CD14-positive monocyte (primary cell): ENCODE data around the gene LARP1B. TPM values are rescaled to one million over a fixed set of nuclear protein-coding genes. Genes with fewer than 3 reads are reported as not detected.
A peak's percentile ranks its signal among the peaks of the same experiment; 100 is the strongest.

Experiments
- DNase-seq, 3 donors: peaks; one replicate each; pipeline ENCODE4 v3.0.0-alpha.2; 2011 to 2022
- H2AFZ ChIP-seq: 2 replicates; pipeline ENCODE4 v1.6.0; 2012; ENCODE audit warnings: mild to moderate bottlenecking, low read depth, low read length, inconsistent platforms; ENCODE audit not compliant: insufficient read depth, poor library complexity, severe bottlenecking
- H3K27ac ChIP-seq, 2 donors: 1 replicate in 1 of 2; 2 replicates in 1 of 2; pipeline ENCODE4 v1.5.1; 2012 to 2013; ENCODE audit warnings: low read length in 2 of 2, control low read depth in 1 of 2, inconsistent platforms in 1 of 2, low read depth in 1 of 2, mild to moderate bottlenecking in 1 of 2
- H3K27me3 ChIP-seq, 2 donors: one replicate each; pipeline versions ENCODE4 v1.6.0 to v1.6.1; 2011 to 2013; ENCODE audit warnings: low read length in 2 of 2; ENCODE audit not compliant: control insufficient read depth in 2 of 2, insufficient read depth in 2 of 2
- H3K36me3 ChIP-seq, 2 donors: replicated peaks in 1 of 2; 1 replicate in 1 of 2; 2 replicates in 1 of 2; pipeline versions ENCODE4 v1.5.1 to v1.6.1; 2012 to 2013; ENCODE audit warnings: low read length in 2 of 2, control low read depth in 1 of 2, inconsistent platforms in 1 of 2, mild to moderate bottlenecking in 1 of 2; ENCODE audit not compliant: insufficient read depth in 2 of 2, control insufficient read depth in 1 of 2
- H3K4me1 ChIP-seq, 2 donors: 1 replicate in 1 of 2; 2 replicates in 1 of 2; pipeline versions ENCODE4 v1.5.1 to v1.6.1; 2012 to 2013; ENCODE audit warnings: low read length in 2 of 2, control low read depth in 1 of 2, inconsistent platforms in 1 of 2, mild to moderate bottlenecking in 1 of 2, moderate library complexity in 1 of 2; ENCODE audit not compliant: insufficient read depth in 2 of 2, control insufficient read depth in 1 of 2
- H3K4me2 ChIP-seq: replicated peaks from 2 replicates; pipeline ENCODE3; 2012; ENCODE audit warnings: low read length, moderate library complexity, mild to moderate bottlenecking; ENCODE audit not compliant: poor library complexity, severe bottlenecking; ENCODE audit errors: extremely low read depth
- H3K4me3 ChIP-seq, 3 experiments: fragments of 200-600 bp in 1 of 3; sonication (generic) in 1 of 3; replicated peaks in 1 of 3; 1 replicate in 2 of 3; 2 replicates in 1 of 3; pipeline ENCODE4 v1.5.1; 2011 to 2013; ENCODE audit warnings: low read length in 3 of 3, mild to moderate bottlenecking in 3 of 3, control low read depth in 2 of 3, low read depth in 2 of 3, inconsistent platforms in 1 of 3, moderate library complexity in 1 of 3
- H3K79me2 ChIP-seq: 2 replicates; pipeline ENCODE4 v1.6.0; 2012; ENCODE audit warnings: mild to moderate bottlenecking, control low read depth, inconsistent platforms, low read length, moderate library complexity; ENCODE audit not compliant: insufficient read depth
- H3K9ac ChIP-seq: 2 replicates; pipeline ENCODE4 v1.6.0; 2017; ENCODE audit warnings: low read length, mild to moderate bottlenecking; ENCODE audit not compliant: insufficient read depth, poor library complexity, severe bottlenecking
- H3K9me3 ChIP-seq, 2 donors: replicated peaks in 1 of 2; 1 replicate in 1 of 2; 2 replicates in 1 of 2; pipeline versions ENCODE4 v1.5.1 to v1.6.1; 2012 to 2013; ENCODE audit warnings: low read length in 2 of 2, control low read depth in 1 of 2; ENCODE audit not compliant: control insufficient read depth in 1 of 2, insufficient read depth in 1 of 2
- H4K20me1 ChIP-seq: 2 replicates; pipeline ENCODE4 v1.6.0; 2012; ENCODE audit warnings: mild to moderate bottlenecking, low read length, control low read depth, moderate library complexity; ENCODE audit not compliant: insufficient read depth
- H3K27ac Mint-ChIP-seq, 7 donors: one replicate each; pipeline ENCODE4 v1.8.0; 2020; ENCODE audit warnings: mild to moderate bottlenecking in 7 of 7, mixed read lengths in 7 of 7, moderate library complexity in 6 of 7, inconsistent platforms in 2 of 7
- H3K27me3 Mint-ChIP-seq, 3 donors: one replicate each; pipeline ENCODE4 v1.8.0; 2021 to 2022; ENCODE audit warnings: low read depth in 3 of 3, mild to moderate bottlenecking in 3 of 3, mixed read lengths in 3 of 3, moderate library complexity in 3 of 3, inconsistent platforms in 1 of 3
- H3K36me3 Mint-ChIP-seq, 2 donors: one replicate each; pipeline ENCODE4 v1.8.0; 2020; ENCODE audit warnings: mixed read lengths in 2 of 2, inconsistent platforms in 1 of 2, mild to moderate bottlenecking in 1 of 2
- H3K4me1 Mint-ChIP-seq: one replicate; pipeline ENCODE4 v1.8.0; 2020; ENCODE audit warnings: mild to moderate bottlenecking, mixed read lengths
- H3K4me3 Mint-ChIP-seq, 2 donors: one replicate each; pipeline ENCODE4 v1.8.0; 2020; ENCODE audit warnings: mild to moderate bottlenecking in 2 of 2, mixed read lengths in 2 of 2, moderate library complexity in 1 of 2
- H3K9me3 Mint-ChIP-seq, 7 donors: one replicate each; pipeline ENCODE4 v1.8.0; 2020 to 2022; ENCODE audit warnings: mixed read lengths in 7 of 7, mild to moderate bottlenecking in 6 of 7, moderate library complexity in 6 of 7, inconsistent platforms in 2 of 7
- CTCF ChIP-seq: fragments of 200-600 bp; IDR thresholded peaks from one replicate; pipeline ENCODE4 v1.8.0; 2022; ENCODE audit warnings: antibody characterized with exemption, mild to moderate bottlenecking
- WGBS: methylation state at CpG from one replicate; pipeline ENCODE4 v1.1.5; 2013; ENCODE audit warnings: missing lambda C conversion rate; ENCODE audit not compliant: insufficient coverage; 5-methylcytosine and 5-hydroxymethylcytosine counted together
- intact Hi-C, 2 donors: fragments of 100-400 bp; cut with micrococcal nuclease; formaldehyde crosslinking; loops; one replicate each; pipeline versions ENCODE4 v1.15.0 to v1.15.1; 2023
- polyA plus RNA-seq, 3 donors: library from polyadenylated mRNA; depleted of rRNA in 1 of 3; unstranded in 2 of 3; stranded (reverse) in 1 of 3; fragments of 300-500 nt in 2 of 3; fragments of >200 nt in 1 of 3; fragmentation: Illumina TruSeq in 2 of 3; gene quantifications; 1 replicate in 2 of 3; 2 replicates in 1 of 3; pipeline ENCODE4 v1.2.3, GENCODE V29; 2012 to 2021

Gene LARP1B
- polyA plus RNA-seq, 3 donors, result 3.0 to 5.7 (median 3.7) TPM

- 100% methylated on average over 1 of the region's 3 CpGs for WGBS
- intact Hi-C loops, result no loop called here
- H3K4me1 ChIP-seq, result no peaks in the 10 kb centered on the region
- H3K4me2 ChIP-seq, result no peak overlapping the region
- no peak for DNase-seq
- no peaks in the 10 kb centered on the region for H3K79me2 ChIP-seq
- no peak overlapping the region for H3K27ac ChIP-seq
- Mint-ChIP-seq H3K4me1 (no peaks in the 10 kb centered on the region), H3K27me3 (no peaks in the 10 kb centered on the region), H3K4me3 (no peak overlapping the region), H3K36me3 (peaks cover 8 to 17% of the 10 kb centered on the region in 2 donors), H3K27ac (peak overlapping the region in 1 of 7 donors; percentile 14), H3K9me3 (peaks cover 1 to 11% (median 6%) of the 10 kb centered on the region in 7 donors)
- no peak overlapping the region for H3K4me3 ChIP-seq
- no peak overlapping the region for H3K9ac ChIP-seq
- no peaks in the 10 kb centered on the region for H3K36me3 ChIP-seq
- no peaks in the 10 kb centered on the region for H3K27me3 ChIP-seq
- no peak overlapping the region for H2AFZ ChIP-seq
- no peak for TF ChIP-seq CTCF
- no peaks in the 10 kb centered on the region for H4K20me1 ChIP-seq
- H3K9me3 ChIP-seq, result peaks cover 0 to 3% of the 10 kb centered on the region in 2 donors
Observed at GRCh38 chr4:128130621-128131020, 69.5 kb downstream of the LARP1B start.

- Histone ChIP-seq H3K9me3 (no peaks in the 10 kb centered on the region), H3K4me3 (no peak overlapping the region), H3K9ac (no peak overlapping the region), H3K27ac (no peak overlapping the region), H3K4me1 (no peaks in the 10 kb centered on the region), H3K27me3 (no peaks in the 10 kb centered on the region), H3K36me3 (no peaks in the 10 kb centered on the region), H3K4me2 (no peak overlapping the region), H3K79me2 (no peaks in the 10 kb centered on the region), H4K20me1 (no peaks in the 10 kb centered on the region), H2AFZ (no peak overlapping the region)
- Mint-ChIP-seq H3K27ac (no peak overlapping the region), H3K4me1 (no peaks in the 10 kb centered on the region), H3K36me3 (peaks cover 0 to 4% of the 10 kb centered on the region in 2 donors), H3K4me3 (no peak overlapping the region), H3K27me3 (no peaks in the 10 kb centered on the region), H3K9me3 (peaks cover 2 to 10% (median 4%) of the 10 kb centered on the region in 7 donors)
- DNase-seq, result no peak
- TF ChIP-seq CTCF, result no peak
- intact Hi-C loops, result no loop called here
- WGBS, result no CpG with 5 or more reads among the region's 6 CpGs
Observed at GRCh38 chr4:128134925-128135324, 73.8 kb downstream of the LARP1B start.
